WTC11 (cell line): Measurements from ENCODE around the gene TAL2. TPM values are rescaled to one million over a fixed set of nuclear protein-coding genes. Genes with fewer than 3 reads are reported as not detected.

Experiments used
- ATAC-seq: fragments of 200-7000 bp; cut with Tn5 transposase; 2 replicates; pipeline ENCODE4 v1.10.0; 2021; ENCODE audit warnings: mild to moderate bottlenecking, moderate library complexity
- CTCF ChIA-PET: fragments of 300-600 bp; sonication (Branson Sonifier 250); formaldehyde crosslinking; loops from one replicate; lab custom pipeline; 2021; ENCODE audit warnings: antibody characterized with exemption; lab: Charles Lee
- POLR2A ChIA-PET: fragments of 350-600 bp; sonication (Branson Sonifier 250); formaldehyde crosslinking; loops from one replicate; lab custom pipeline; 2021; ENCODE audit warnings: antibody characterized with exemption; lab: Charles Lee
- DNase-seq: peaks from one replicate; pipeline ENCODE4 v3.0.0; 2021; ENCODE audit warnings: low spot score
- H3K27ac Mint-ChIP-seq: 2 replicates; pipeline ENCODE4 v1.8.0; 2021; ENCODE audit warnings: mixed read lengths
- H3K27me3 Mint-ChIP-seq: 2 replicates; pipeline ENCODE4 v1.8.0; 2021; ENCODE audit warnings: low read depth, mild to moderate bottlenecking, moderate library complexity, mixed read lengths
- H3K36me3 Mint-ChIP-seq: 2 replicates; pipeline ENCODE4 v1.8.0; 2021; ENCODE audit warnings: mixed read lengths
- H3K4me1 Mint-ChIP-seq: 2 replicates; pipeline ENCODE4 v1.8.0; 2022; ENCODE audit warnings: mixed read lengths
- H3K4me3 Mint-ChIP-seq: 2 replicates; pipeline ENCODE4 v1.8.0; 2021; ENCODE audit warnings: mild to moderate bottlenecking, moderate library complexity, mixed read lengths
- H3K9me3 Mint-ChIP-seq: 2 replicates; pipeline ENCODE4 v1.8.0; 2021; ENCODE audit warnings: mixed read lengths
- ARID4B ChIP-seq: sonication (generic); formaldehyde crosslinking; IDR thresholded peaks from 2 replicates; pipeline ENCODE4 v1.8.0; 2023; ENCODE audit warnings: missing genetic modification reagents, mild to moderate bottlenecking, borderline replicate concordance
- GABPB1 ChIP-seq: sonication (generic); formaldehyde crosslinking; IDR thresholded peaks from 2 replicates; pipeline ENCODE4 v1.8.1; 2023; ENCODE audit warnings: mild to moderate bottlenecking, missing genetic modification reagents
- GTF2I ChIP-seq: fragments of 250-450 bp; sonication (Bioruptor Pico); conservative IDR thresholded peaks from 2 replicates; pipeline ENCODE4 v1.4.0; 2021; ENCODE audit warnings: mild to moderate bottlenecking
- MAX ChIP-seq: sonication (generic); formaldehyde crosslinking; IDR thresholded peaks from 2 replicates; pipeline ENCODE4 v1.8.0; 2022; ENCODE audit warnings: mild to moderate bottlenecking, missing genetic modification reagents
- NFE2L1 ChIP-seq: sonication (generic); formaldehyde crosslinking; IDR thresholded peaks from 2 replicates; pipeline ENCODE4 v1.8.1; 2023; ENCODE audit warnings: missing genetic modification reagents
- TCF7 ChIP-seq: sonication (generic); formaldehyde crosslinking; IDR thresholded peaks from 2 replicates; pipeline ENCODE4 v1.8.0; 2022; ENCODE audit warnings: mild to moderate bottlenecking, low read depth, missing genetic modification reagents, moderate library complexity
- USF1 ChIP-seq: sonication (generic); formaldehyde crosslinking; IDR thresholded peaks from 2 replicates; pipeline ENCODE4 v1.8.0; 2022; ENCODE audit warnings: mild to moderate bottlenecking, missing genetic modification reagents
- ZNF263 ChIP-seq: sonication (generic); formaldehyde crosslinking; IDR thresholded peaks from 2 replicates; pipeline ENCODE4 v1.8.1; 2022; ENCODE audit warnings: low read depth, mild to moderate bottlenecking, moderate library complexity, missing genetic modification reagents
- total RNA-seq: library from RNA; stranded (reverse); gene quantifications from 3 replicates; pipeline ENCODE4 v1.2.3, GENCODE V29; 2021
- TF ChIP-seq, protein P1 (sequence below): sonication (generic); formaldehyde crosslinking; IDR thresholded peaks from 2 replicates; pipeline ENCODE4 v1.8.1; 2022; ENCODE audit warnings: low read depth, missing genetic modification reagents, borderline replicate concordance
- TF ChIP-seq, protein P2 (sequence below): sonication (generic); formaldehyde crosslinking; IDR thresholded peaks from 2 replicates; pipeline ENCODE4 v1.8.1; 2022; ENCODE audit warnings: mild to moderate bottlenecking, moderate library complexity, missing genetic modification reagents

Gene TAL2
- total RNA-seq, 1 experiment from 2014 or later, result not detected

- peaks cover 40% of the 10 kb centered on the region for H3K27me3 Mint-ChIP-seq
Observed at GRCh38 chr9:105694190-105694847, 32.1 kb downstream of the TAL2 start, which contains the start of gene TMEM38B. Gene TMEM38B (plus strand): TSS chr9:105694541. CDS start chr9:105694661, 120 bp downstream.

DNA sequence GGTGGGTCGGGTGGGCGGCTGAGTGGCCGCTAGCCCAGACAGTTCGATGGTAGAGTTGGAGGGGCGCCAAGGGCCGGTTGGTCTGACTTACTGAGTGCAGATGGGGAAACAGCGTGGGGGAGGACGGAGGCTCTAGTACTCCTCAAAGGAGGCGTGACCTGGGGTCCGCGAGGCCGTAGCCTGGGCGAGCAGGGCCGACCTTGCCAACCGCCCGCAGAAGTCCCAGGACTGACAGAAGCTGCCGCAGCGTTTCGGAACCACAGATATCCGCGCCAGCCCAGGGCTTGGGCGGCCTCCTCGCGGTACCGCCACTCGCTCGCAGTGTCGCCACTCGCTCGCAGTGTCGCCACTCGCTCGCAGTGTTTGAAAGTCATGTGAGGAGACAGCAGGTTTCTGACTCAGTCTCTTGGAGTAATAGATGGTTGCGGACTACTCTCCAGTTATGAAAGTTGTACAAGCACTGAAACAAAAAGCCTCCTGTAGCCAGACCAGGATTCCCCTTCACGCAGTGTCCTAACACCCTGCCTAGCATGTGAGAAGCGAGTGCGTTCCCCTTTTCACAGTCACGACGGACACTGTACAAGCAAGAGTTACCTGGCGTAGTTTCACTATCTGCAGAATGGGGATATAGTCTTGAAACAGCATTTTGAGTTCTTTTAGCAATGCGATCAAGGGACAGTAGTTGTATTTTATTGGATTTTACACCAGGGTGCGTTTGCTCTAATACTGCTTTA lies 32.8 kb downstream of the TAL2 start:
- no peaks in the 10 kb centered on the region for H3K9me3 Mint-ChIP-seq
- no peak overlapping the region for H3K27ac Mint-ChIP-seq
- H3K27me3 Mint-ChIP-seq, result peaks cover 40% of the 10 kb centered on the region
- H3K36me3 Mint-ChIP-seq, result no peaks in the 10 kb centered on the region
- ChIA-PET POLR2A (no interaction called here), CTCF (interaction anchor here (0.5 to 0.6 kb wide), 2 partner anchors 10 to 57 kb away, joined by 3 read pairs; no protein-coding TSS in a partner anchor)
- DNase-seq (peak; percentile 56), ATAC-seq (peak; percentile 81)
- TF ChIP-seq ZNF263 (0 out of 2 replicates have a peak, but pooled peaks have one; percentile 32), TCF7 (CRISPR knock-in tag) (no peak), USF1 (CRISPR knock-in tag) (peak; percentile 52; the same call in 1 of the 2 replicates), NFE2L1 (no peak), GTF2I (CRISPR knock-in tag) (0 out of 2 replicates have a peak, but pooled peaks have one; percentile 7), MAX (CRISPR knock-in tag) (peak; percentile 52; the same call in 1 of the 2 replicates), GABPB1 (CRISPR knock-in tag) (0 out of 2 replicates have a peak, but pooled peaks have one; percentile 8), ARID4B (0 out of 2 replicates have a peak, but pooled peaks have one; percentile 20)
- TF ChIP-seq, protein P1, sequence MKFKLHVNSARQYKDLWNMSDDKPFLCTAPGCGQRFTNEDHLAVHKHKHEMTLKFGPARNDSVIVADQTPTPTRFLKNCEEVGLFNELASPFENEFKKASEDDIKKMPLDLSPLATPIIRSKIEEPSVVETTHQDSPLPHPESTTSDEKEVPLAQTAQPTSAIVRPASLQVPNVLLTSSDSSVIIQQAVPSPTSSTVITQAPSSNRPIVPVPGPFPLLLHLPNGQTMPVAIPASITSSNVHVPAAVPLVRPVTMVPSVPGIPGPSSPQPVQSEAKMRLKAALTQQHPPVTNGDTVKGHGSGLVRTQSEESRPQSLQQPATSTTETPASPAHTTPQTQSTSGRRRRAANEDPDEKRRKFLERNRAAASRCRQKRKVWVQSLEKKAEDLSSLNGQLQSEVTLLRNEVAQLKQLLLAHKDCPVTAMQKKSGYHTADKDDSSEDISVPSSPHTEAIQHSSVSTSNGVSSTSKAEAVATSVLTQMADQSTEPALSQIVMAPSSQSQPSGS (CRISPR knock-in tag), result no peak
- peaks cover 16% of the 10 kb centered on the region for H3K4me1 Mint-ChIP-seq
- H3K4me3 Mint-ChIP-seq, result peak overlapping the region; percentile 72

More at GRCh38 chr9:105694190-105694847, 32.1 kb downstream of the TAL2 start, which contains the start of gene TMEM38B:
- peak within 1 kb of the TSS; percentile 74 for H3K4me3 Mint-ChIP-seq
- TF ChIP-seq, protein P2, sequence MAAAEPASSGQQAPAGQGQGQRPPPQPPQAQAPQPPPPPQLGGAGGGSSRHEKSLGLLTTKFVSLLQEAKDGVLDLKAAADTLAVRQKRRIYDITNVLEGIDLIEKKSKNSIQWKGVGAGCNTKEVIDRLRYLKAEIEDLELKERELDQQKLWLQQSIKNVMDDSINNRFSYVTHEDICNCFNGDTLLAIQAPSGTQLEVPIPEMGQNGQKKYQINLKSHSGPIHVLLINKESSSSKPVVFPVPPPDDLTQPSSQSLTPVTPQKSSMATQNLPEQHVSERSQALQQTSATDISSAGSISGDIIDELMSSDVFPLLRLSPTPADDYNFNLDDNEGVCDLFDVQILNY (CRISPR knock-in tag), result peak; percentile 31; the same call in 1 of the 2 replicates
- no peak for TF ChIP-seq TCF7 (CRISPR knock-in tag)
- H3K27ac Mint-ChIP-seq, result no peak within 1 kb of the TSS
- CTCF ChIA-PET, result interaction anchor here (0.5 to 1.4 kb wide), 4 partner anchors 9 to 56 kb away, joined by 3 to 4 read pairs (median 4); no protein-coding TSS in a partner anchor
- peaks cover 16% of the 10 kb centered on the region for H3K4me1 Mint-ChIP-seq
- no peaks in the 10 kb centered on the region for H3K36me3 Mint-ChIP-seq
- ATAC-seq (peak; percentile 87), DNase-seq (peak; percentile 88)
- POLR2A ChIA-PET, result no interaction called here
- no peaks in the 10 kb centered on the region for H3K9me3 Mint-ChIP-seq
